ENCODE measurements around the gene HYPK.

Gene HYPK

GRCh38 chr15:43793647-43794046, 6.8 kb upstream of the HYPK start:
- no peak for DNase-seq (ENCODE audit: low read depth, low spot score)
- no peak for TF ChIP-seq CTCF (IDR thresholded peaks at IDR 0.05; ENCODE audit: insufficient read depth, low read length, missing control alignments)
- POLR2A ChIA-PET, result interaction anchor here (0.7 to 1.0 kb wide), 3 partner anchors 16 to 277 kb away, joined by 3 to 5 read pairs (median 4); partner anchors contain the start of gene MFAP1
- CTCF ChIA-PET, result interaction anchor here (3.9 to 4.1 kb wide), 2 partner anchors 16 to 22 kb away, joined by 17 to 20 read pairs; partner anchors contain the start of gene ELL3
- peak overlapping the region; percentile 100 for H3K4me3 ChIP-seq (ENCODE audit: low read depth, low read length)

- TF ChIP-seq CTCF (IDR thresholded peaks at IDR 0.05; ENCODE audit: insufficient read depth, low read length, missing control alignments), result no peak
- H3K4me3 ChIP-seq (ENCODE audit: low read depth, low read length), result peak overlapping the region; percentile 6; the same call in 1 of the 2 replicates
- ChIA-PET CTCF (interaction anchor here (3.9 to 4.1 kb wide), 2 partner anchors 17 to 23 kb away, joined by 17 to 20 read pairs; partner anchors contain the start of gene ELL3), POLR2A (interaction anchor here (1.5 kb wide), 1 partner anchor 18 kb away, joined by 3 read pairs; the partner anchor contains the start of gene ELL3)
- no peak for DNase-seq (ENCODE audit: low read depth, low spot score)
Measured at GRCh38 chr15:43794269-43795037, 5.9 kb upstream of the HYPK start.

GRCh38 chr15:43795197-43795596, 5.2 kb upstream of the HYPK start:
- no peak for TF ChIP-seq CTCF (IDR thresholded peaks at IDR 0.05; ENCODE audit: insufficient read depth, low read length, missing control alignments)
- no peak for DNase-seq (ENCODE audit: low read depth, low spot score)
- ChIA-PET CTCF (interaction anchor here (0.8 to 4.1 kb wide), 3 partner anchors 10 to 24 kb away, joined by 3 to 20 read pairs (median 17); partner anchors contain the start of gene ELL3), POLR2A (interaction anchor here (1.5 kb wide), 1 partner anchor 18 kb away, joined by 3 read pairs; the partner anchor contains the start of gene ELL3)
- no peak overlapping the region for H3K4me3 ChIP-seq (ENCODE audit: low read depth, low read length)

GRCh38 chr15:43795997-43796396, 4.4 kb upstream of the HYPK start:
- POLR2A ChIA-PET, result interaction anchor here (0.7 to 1.5 kb wide), 2 partner anchors 19 to 1530 kb away, joined by 3 read pairs; partner anchors contain the start of gene ELL3

GRCh38 chr15:43796566-43796965, 3.8 kb upstream of the HYPK start:
- TF ChIP-seq CTCF (IDR thresholded peaks at IDR 0.05; ENCODE audit: insufficient read depth, low read length, missing control alignments), result no peak
- ChIA-PET POLR2A (interaction anchor here (1.1 kb wide), 1 partner anchor 28 kb away, joined by 3 read pairs; the partner anchor contains the start of gene MFAP1), CTCF (interaction anchor here (3.9 to 4.1 kb wide), 2 partner anchors 19 to 25 kb away, joined by 17 to 20 read pairs; partner anchors contain the start of gene ELL3)
- no peak overlapping the region for H3K4me3 ChIP-seq (ENCODE audit: low read depth, low read length)
- DNase-seq (ENCODE audit: low read depth, low spot score), result no peak

More at GRCh38 chr15:43795997-43796396, 4.4 kb upstream of the HYPK start:
- no peak overlapping the region for H3K4me3 ChIP-seq (ENCODE audit: low read depth, low read length)
- DNase-seq (ENCODE audit: low read depth, low spot score), result no peak
- CTCF ChIA-PET, result interaction anchor here (0.8 to 4.1 kb wide), 3 partner anchors 9 to 25 kb away, joined by 3 to 20 read pairs (median 17); partner anchors contain the start of gene ELL3
- TF ChIP-seq CTCF (IDR thresholded peaks at IDR 0.05; ENCODE audit: insufficient read depth, low read length, missing control alignments), result no peak
